ENCODE data around the gene HSD11B1L.

Gene HSD11B1L

DNA sequence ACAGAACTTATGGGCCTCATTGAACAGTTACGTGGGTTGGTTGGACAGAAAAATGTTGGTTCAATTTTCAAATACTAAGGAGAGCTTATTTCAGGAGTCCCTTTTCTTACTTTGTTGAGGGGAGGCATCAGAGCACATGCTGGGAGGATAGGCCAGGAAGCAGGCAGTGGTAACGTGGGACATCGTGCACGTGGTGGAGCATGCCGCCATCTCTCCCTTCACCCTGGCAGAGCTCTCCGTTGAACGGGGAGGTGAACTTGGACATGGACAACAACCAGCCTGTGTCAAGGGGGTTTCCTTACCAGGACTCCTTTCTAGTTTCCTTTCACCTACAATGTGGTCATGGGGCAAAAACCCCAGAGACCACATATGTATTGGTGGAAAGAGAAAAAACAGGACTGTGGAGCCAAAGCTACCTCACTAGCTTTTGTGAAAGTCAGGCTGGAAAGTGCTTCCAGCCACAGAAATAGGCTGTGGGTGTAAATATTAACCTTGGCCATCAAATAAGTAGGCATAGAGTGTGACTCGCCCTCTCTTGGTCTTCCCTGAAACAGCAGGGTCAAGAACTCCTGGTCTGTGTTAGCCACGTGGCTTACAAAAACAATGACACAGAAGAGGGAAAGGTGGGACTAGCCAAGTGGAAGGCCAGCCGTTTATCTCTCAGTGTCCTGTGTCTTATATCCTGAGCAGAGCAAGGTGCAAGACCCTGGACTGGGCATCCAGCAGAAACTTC lies 14.9 kb upstream of the HSD11B1L start:
- no peak overlapping the region for H3K27ac ChIP-seq
- H3K4me3 ChIP-seq = no peak overlapping the region

DNA sequence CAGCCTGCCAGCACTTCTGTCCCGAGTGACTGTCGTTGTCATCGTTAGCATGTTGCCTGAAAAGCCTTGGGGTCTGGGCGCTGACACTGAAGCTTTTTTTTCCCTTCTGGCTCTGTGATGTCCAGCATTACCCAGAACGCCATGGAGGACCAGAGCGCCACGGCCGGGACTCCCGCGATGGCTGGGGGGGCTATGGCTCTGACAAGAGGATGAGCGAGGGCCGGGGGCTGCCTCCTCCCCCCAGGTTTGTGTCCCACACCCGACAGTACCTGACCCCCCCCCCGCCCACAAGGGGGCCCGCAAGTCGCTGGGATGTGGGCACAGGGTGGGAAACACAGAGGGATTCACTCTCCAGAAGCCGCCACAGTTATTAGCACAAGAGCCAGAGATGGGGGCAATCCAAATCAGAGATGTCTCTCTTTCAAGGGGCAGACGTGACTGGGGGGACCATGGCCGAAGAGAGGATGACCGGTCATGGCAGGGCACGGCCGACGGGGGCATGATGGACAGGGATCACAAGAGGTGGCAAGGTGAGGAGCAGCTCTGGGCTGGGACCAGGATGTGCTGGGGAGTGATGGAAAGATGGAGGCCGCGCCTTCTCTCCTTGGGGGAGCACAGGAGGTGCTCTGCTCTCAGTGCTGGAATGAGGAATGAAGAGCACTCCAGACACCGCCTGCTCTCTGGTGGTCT lies 13.8 kb upstream of the HSD11B1L start:
- H3K27ac ChIP-seq = no peak overlapping the region

DNA sequence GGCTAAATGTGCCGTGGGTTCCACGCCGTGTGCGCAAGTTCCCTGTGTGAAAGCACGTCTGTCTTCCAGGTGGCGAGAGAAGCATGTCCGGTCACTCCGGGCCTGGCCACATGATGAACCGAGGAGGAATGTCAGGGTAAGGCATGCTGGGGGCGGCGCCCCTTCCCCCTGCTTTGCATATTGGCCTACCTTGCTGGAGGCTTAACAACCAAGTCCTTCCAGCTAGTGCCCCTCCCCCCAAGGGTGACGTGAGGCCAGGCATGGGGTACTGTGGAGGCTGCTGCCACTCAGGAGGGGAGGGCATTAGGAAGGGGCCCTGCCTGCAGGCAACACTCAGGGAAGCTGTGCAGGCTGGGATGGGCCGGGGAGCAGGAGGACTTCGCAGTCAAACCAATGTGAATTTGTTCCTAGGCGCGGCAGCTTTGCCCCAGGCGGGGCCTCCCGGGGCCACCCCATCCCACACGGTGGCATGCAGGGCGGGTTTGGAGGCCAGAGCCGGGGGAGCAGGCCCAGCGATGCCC lies 13.0 kb upstream of the HSD11B1L start:
- H3K4me3 ChIP-seq = no peak overlapping the region
- H3K27ac ChIP-seq = no peak overlapping the region

More for the DNA sequence above, 13.8 kb upstream of the HSD11B1L start:
- H3K4me3 ChIP-seq = no peak overlapping the region

DNA sequence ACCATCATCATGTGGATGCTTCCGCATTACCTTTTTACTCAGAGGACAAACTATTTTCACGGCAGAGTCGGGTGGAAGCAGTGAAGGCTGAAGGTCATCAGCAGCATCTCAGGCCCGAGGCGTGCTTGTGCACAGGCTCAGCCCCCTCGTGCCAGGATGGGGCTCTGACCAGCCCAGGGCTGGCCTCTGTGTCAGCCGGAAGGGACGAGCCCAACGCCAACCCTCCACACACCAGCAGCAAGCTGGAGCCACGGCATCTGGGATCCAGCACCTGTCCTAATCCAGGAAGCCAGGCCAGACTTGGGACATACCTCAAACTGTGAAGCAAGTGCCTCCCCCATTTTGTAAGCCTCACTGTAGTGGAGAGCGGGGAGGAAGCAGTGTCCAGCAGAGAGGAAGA lies 11.6 kb upstream of the HSD11B1L start:
- Histone ChIP-seq H3K4me3 (no peak overlapping the region), H3K27ac (no peak overlapping the region)

DNA sequence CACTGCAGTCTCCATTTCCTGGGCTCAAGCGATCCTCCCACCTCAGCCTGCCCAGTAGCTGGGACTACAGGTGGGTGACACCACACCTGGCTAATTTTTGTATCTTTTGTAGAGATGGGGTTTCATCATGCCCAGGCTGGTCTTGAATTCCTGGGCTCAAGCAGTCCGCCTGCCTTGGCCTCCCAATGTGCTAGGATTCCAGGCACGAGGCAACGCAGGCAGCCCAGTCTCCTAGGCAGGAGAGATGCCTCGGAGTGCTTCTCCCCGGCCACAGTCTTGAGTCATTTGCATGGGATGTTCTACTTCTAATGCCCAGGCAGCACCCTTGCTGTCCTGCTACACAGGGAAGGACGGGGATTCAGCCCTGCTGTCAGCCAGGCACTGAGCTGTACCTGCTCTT lies 9.2 kb upstream of the HSD11B1L start:
- no peak overlapping the region for H3K4me3 ChIP-seq
- no peak overlapping the region for H3K27ac ChIP-seq

DNA sequence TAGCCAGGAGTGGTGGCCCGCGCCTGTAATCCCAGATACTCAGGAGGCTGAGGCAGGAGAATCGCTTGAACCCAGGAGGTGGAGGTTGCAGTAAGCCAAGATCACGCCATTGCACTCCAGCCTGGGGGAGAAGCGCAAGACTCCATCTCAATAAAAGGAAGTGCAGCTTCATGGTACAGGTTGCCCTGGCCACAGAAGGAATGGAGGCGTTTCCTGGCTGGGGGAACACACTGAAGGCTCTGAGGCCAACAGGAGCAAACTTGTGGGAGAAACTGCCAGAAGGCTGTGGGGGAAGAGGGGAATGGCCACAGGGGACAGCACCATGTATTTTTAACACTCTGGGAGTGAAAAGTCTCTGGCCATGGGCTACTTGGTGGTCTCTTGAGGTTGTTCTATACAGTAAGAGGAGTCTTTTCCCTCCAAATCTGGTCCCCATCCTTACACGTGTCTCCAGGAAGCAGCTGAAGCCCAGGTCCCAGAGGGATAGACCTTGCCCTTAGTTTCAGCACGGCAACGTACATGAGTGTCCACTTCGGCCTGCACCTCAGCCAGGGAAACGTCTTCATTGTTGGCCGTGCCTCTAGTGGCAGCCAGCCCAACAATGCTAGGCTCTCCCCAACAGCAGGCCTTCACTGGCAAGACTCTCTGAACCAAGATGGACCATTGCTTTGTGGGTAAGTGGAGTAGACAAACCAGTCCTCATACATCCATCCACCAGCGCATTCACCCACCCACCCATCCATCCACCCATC lies 7.9 kb upstream of the HSD11B1L start:
- Histone ChIP-seq H3K27ac (no peak overlapping the region), H3K4me3 (no peak overlapping the region)

DNA sequence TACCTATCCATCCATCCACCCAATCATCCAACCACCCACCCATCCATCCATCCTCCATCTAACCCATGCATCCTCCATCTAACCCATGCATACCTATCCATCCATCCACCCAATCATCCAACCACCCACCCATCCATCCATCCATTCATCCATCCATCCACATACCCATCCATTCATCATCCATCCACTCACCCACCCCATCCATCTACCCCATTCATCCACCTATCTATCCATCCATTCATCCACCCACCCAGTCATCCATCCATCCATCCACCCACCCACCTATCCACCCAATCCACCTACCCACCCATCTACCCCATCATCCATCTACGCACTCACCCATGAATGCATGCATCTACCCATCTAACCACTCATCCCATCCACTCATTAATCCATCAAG lies 7.1 kb upstream of the HSD11B1L start:
- H3K4me3 ChIP-seq = no peak overlapping the region
- H3K27ac ChIP-seq = no peak overlapping the region

DNA sequence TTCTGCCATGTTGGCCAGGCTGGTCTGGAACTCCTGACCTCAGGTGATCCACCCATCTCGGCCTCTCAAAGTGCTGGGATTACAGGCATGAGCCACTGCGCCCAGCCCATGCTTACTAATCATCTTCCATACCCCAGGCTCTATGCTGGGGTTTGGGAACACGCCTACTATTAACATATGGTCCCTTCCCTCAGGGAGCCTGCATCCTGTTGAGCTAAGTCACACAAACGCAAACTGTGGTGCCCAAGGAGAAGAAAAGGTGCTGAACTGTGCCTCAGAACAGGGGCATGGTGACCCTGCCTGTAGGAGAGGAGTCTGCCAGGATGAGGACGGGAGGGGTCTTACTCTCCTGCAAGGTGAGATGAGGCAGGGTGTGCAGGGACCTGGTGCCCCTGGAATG lies 6.1 kb upstream of the HSD11B1L start:
- Histone ChIP-seq H3K4me3 (no peak overlapping the region), H3K27ac (no peak overlapping the region)

DNA sequence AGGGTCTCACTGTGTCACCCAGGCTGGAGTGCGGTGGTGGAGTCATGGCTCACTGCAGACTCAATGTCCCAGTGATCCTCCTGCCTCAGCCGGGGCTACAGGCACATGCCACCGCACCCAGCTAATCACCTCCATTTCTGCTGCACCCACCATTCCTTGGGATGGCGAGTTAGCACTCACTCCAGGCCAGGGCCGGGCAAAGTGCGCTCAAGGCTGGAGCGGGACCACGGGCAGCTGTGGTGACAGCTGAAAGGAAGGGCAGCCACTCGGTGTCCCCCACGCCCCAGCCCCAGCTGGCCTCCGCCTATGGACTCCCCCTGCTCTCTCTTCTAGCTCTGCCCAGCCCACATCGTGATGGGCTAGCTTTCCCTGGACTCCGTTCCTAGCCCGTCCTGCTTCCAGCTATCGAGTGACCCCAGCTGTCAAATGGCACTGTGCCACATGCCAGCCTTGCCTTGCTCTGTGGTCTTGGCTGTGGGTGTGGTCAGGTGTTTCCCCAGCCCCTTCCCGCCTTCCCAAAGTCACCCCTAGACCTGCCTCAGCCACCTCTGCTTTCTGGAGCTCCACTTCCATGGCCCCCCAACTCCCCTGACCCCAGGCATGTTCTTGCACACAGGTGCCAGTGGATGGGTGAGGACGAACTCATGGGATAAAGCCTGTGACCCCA lies 4.6 kb upstream of the HSD11B1L start:
- Histone ChIP-seq H3K27ac (no peak overlapping the region), H3K4me3 (no peak overlapping the region)

DNA sequence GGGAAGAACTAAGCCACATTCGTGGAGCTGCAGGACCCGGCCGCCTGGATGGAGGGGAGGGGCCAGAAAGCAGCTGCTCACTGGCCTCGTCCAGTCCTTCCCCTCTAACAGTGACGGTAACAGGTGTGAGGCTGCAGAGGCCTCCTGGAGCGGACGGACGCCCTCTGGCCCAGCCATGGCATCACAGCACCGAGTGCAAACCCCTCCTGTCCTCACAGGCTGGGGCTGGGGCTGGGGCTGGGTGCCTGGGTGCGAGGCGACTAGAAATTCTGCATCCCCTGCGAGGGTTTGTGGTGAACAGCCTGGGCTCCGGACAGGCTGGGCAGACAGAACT lies 4.1 kb upstream of the HSD11B1L start:
- H3K27ac ChIP-seq = no peak overlapping the region
- no peak overlapping the region for H3K4me3 ChIP-seq

DNA sequence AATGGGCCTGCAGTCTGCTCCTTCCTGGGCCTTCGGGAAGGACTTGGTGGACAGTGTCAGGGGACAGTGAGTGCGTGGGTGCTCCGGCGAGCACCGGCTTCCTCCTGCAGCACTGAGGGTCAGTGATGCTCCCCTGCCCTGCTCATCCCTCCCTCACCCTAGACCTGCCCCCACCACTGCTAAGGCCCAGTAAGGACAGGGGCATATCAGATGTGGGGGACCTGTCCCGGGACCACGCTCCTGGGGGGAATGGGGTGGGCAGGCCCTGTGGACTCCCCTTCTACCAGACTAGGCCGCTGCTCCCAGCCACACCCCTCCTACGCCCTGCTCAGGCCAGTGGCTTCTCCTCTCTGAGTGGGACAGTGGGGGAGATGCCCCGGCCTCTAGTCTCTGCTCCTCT lies 3.7 kb upstream of the HSD11B1L start:
- Histone ChIP-seq H3K4me3 (no peak overlapping the region), H3K27ac (no peak overlapping the region)

DNA sequence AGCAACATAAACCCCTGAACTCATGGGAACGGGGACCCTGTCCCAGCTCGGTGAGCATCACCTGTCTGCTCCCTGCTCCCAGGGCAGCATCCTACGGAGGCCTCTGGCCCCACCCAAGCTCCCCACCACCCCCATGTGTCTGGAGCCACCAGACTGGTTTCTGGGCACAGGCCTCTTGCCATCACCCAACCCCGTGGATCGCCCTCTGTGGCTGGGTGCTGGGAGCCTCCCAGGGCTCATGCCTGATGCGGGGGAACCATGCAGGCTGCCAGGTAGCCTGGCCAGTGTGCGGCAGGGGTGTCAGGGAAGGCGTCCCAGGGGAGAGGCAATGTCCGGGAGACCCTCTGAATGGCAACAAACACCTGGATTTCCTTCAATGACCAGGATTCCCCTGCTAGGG lies 3.2 kb upstream of the HSD11B1L start:
- Histone ChIP-seq H3K27ac (no peak overlapping the region), H3K4me3 (no peak overlapping the region)

DNA sequence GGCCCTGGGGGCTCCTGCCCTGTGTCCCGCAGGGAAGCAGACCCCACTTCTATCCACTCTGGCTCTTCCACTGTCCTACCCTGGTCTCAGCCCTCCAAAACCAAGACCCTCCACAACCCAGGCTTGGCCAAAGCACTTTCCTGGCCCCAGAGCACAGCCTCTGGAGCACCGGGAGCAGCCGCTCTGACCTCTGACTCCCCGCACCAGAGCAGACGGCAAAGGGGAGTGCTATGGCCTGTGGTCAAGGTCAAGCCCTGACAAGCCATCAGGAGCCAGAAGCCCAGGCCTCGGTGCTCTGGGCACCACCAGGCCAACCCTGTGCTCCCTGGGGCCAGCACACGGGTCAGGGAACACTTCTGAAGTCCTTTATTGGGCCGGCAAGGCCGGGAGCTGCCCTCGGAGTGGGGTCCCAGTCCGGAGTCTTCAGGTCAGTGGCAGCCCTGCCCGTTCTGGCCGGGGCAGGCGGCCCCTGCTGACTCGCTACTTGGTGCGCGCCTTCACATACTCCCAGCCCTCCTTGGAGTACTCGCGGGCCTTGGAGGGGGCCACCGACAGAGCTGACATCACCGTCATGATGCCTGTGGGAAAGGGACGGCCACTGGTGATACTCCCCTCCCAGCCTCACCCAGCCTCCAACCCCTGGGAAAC lies 2.6 kb upstream of the HSD11B1L start:
- no peak overlapping the region for H3K27ac ChIP-seq
- H3K4me3 ChIP-seq = no peak overlapping the region

DNA sequence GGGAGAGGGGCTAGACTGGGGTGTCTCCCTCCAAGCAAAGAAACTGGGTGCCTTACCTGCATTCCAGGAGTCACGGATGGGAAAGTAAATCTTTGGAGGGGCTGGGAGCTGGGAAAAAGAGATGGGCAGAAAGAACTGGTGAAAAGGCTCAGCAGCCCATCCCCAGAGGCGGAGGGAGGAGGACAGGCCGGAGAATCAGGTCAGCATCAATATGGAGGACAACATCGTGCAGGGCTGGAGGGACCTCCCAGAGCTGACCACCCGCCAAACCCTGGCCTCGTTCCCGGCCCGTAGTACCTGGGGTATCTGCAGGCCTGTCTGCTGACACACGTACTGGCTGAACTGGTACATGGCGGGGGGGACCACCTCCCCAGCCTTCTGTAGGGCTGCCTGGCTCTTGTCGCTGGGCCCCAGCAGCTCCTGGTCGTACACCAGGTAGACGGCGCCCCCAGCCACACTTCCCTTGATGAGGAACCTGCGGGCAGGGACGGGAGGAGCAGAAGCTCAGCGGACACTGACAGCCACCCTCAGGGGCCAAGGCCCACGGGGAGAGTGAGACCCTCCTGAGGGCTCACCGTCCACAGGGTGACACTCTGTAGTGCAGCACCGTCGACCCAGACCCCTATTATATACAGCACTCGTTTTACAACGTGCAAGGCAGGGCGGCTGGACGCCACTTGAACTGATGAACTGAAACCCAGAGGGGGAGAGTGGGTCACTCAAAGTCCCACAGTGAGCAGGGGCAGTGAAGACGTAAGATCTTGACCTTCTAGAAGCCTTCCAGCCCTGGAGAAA lies 1.3 kb upstream of the HSD11B1L start:
- Histone ChIP-seq H3K27ac (peak overlapping the region; percentile 72 to 98 (median 89)), H3K4me3 (peak overlapping the region; percentile 69 to 97 (median 84))

DNA sequence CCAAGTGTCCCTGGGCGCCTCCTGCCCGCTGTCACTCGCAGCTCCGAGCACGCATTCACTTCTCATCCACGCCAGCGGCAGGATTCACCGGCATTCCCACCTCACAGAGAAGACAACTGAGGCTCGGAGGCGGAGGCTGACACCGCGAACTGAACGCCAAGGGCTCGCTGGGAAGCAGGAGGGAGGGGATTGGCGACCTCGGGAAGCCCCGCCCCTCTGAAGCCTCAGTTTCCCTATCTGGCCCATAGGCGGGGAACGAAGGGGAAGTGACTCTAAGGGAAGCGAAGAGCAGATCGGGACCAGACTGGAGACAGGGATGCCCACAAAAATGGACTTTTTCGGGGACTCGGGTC lies 767 bp upstream of the HSD11B1L start:
- H3K27ac ChIP-seq = peak overlapping the region; percentile 72 to 98 (median 89)

DNA sequence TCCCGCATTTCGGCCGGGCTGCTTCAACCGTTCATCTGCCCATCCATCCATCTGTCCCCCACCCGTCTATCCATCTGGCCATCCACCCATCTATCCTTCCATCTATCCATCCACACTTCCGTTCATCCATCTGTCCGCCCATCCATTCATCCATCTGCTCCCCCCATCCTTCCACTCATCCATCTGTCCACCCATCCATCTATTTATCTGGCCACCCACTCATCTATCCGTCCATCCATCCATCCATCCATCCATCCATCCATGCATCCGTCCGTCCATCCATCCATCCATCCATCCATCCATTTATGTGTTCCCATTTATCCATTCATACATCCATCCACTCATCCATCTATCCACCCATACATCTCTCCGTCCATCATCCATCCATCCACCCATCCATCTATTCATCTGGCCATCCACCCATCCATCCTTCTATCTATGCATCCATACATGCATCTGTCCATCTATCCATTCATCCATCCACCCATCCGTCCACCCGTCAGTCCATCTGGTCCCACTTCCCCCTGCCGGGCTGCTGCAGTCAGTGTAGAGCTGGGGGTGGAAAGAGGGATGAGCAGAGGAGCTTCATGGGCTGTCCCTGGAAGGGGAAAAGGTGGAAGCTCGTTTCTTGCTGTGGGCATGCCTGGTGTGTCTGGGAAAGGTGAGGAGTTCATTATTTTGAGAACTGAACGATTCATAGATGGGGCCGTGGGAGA lies 722 bp downstream of the HSD11B1L start:
- H3K4me3 ChIP-seq = peak overlapping the region; percentile 69 to 97 (median 84)
- H3K27ac ChIP-seq = peak overlapping the region in 6 of 21 experiments; percentile 84 to 98 (median 88)

More for the DNA sequence above, 767 bp upstream of the HSD11B1L start:
- peak overlapping the region; percentile 69 to 97 (median 84) for H3K4me3 ChIP-seq

DNA sequence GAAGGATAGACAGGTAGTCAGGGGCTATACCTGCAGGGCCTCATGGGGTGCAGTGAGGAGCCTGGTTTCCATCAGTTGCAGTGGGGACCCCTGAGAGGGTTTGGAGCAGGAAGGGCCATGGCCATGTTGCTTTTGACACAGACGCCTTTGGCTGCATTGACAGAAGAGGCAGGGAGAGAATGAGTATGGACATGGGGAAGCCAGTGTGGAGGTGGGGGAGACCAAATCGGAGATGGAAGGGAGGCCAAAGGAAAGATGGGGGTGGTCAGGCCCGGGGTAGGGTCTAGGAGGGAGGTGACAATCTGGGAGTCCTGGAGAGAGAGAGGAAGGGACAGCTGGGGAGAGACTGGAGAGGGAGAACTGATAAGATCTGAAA lies 1.3 kb downstream of the HSD11B1L start:
- Histone ChIP-seq H3K4me3 (no peak overlapping the region), H3K27ac (no peak overlapping the region)

DNA sequence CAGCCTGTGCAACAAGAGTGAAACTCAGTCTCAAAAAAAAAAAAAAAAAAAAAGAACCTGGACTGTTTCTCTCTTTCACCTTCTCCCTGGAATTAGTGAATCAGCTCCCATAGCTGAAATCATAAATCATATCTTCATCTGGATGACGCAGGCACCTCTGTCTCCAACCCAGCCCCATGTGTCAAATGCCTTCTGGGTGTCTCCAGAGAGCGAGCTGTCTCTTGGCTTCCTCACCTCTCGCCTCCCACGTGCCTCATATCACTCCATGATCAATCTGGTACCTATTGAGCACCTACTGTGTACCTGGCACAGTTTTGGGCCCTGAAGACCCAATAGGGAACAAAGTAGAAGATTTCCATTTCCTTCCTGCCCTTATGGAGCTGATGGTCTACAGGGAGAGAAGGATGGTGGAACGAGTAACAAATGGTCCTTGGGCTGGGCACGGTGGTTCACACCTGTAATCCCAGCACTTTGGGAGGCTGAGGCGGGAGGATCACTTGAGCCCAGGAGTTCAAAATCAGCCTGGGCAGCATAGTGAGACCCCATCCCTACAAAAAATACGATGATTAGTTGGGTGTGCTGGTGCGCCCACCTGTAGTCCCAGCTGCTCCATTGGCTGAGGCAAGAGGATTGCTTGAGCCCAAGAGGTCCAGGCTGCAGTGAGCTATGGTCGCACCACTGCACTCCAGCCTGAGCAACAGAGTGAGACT lies 2.5 kb downstream of the HSD11B1L start:
- no peak overlapping the region for H3K4me3 ChIP-seq
- no peak overlapping the region for H3K27ac ChIP-seq
